Dermis lymphatic vessel endothelial cell (primary cell): ENCODE results near the gene KPTN. TPM values are rescaled to one million over a fixed set of nuclear protein-coding genes. Genes with fewer than 3 reads are reported as not detected.

Experiments used
- total RNA-seq: library from RNA; depleted of rRNA; stranded (reverse); fragments of >200 nt; gene quantifications from 2 replicates; pipeline ENCODE4 v1.2.1, GENCODE V29; 2014

The KPTN gene
- 2.7 and 3.4 TPM in 2 replicates for total RNA-seq

DNA sequence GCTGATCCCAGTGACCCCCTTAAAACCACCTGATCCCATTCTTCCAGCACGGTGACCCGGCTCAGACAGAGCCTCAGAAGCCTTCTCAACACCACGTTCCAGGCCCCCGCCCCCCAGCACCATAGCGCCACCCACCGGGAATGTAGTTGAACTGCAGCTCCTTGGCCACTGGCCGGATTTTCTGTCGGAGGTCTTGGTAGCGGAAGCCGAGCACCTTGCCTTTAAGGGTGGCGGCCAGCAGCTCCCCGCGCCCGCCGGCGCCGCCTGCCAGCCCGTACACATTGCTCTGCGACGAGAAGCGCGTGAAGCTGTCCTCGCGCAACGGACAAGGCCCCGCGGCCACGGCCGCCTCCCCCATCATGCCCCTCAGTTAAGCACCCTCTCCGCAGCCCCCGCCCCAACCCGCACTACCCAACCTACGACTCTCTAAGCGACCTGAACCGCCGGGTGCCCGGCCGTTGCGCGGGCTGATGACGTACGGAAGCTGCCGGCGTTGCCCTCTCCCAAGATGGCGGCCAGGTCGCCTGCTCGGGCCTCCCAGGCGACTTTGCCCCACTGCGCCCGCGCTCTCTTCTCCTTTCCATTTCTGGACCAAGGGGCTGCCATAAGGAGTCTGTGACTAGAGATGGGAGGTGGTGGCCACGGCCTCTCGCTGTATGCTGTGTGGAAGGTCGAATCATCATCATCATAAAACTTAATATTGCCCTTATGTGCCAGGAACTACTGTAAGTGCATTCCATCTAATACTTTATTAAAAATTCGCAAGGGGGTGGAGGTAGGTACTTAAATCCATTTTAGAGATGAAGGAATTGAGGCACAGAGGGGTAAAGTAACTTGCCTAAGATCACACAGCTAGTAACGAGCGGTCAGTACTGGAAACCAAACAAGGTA is at the start of gene KPTN:
KPTN (minus strand) TSS at position 420 of the 891 bp plus-strand sequence; CDS start at position 361, 59 bp downstream.

GRCh38 chr19:47514869-47515588 is 31.0 kb upstream of the KPTN start, which contains the start of gene NAPA:
NAPA (minus strand) TSS chr19:47515063; CDS start chr19:47514940, 123 bp downstream.

DNA sequence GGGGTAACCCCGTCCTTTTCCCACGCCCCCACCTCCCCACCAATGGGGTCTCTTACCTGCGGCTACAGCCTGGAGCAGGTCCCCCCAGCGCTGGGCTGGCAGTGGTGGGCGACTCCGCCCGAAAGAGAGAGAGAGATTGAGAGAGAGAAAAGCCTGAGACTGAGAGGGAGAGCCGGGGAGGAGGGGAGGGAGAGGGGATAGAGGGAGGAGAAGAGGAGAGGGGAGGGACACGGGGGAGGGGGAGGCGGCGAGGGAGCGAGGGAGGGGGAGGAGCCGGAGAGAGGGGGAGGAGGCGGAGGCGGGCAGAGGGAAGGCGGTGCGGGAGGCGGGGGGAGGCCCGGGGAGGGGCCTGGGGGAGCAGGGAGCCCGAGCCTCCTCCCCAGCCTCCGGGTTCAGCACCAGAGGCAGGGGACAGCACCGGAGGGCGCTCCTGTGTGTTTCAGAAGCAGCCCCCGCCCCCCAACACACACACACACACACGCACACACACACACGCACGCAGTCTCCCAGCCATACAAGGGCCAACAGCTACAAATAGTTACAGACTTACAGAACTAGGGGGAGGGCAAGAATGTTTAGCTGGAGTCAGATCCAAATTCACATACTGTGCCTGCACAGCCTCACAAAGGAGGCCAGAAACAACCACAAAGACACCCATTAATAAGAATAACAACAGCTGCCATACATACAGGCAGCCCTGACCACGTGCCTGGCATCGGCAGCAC is 12.1 kb downstream of the KPTN start, which contains the start of gene SLC8A2:
SLC8A2 (minus strand) TSS at position 161 of the 725 bp plus-strand sequence. CDS start 5,490 bp downstream, outside the sequence.

Other genes with a start within 250 kb of the KPTN start
- gene CCDC9, start 227.7 kb downstream of the KPTN start, total RNA-seq = 3.7 and 3.8 TPM in 2 replicates
- gene INAFM1, start 209.3 kb downstream of the KPTN start, total RNA-seq = 0.69 and 1.1 TPM in 2 replicates
- not detected in 2 replicates for gene C5AR1, start 174.4 kb downstream of the KPTN start, total RNA-seq
- gene C5AR2, start 152.0 kb downstream of the KPTN start, total RNA-seq = under 0.01 and 0.11 TPM in 2 replicates
- 3.0 and 6.2 TPM in 2 replicates for gene DHX34, start 134.9 kb downstream of the KPTN start, total RNA-seq
- 0.09 and 0.33 TPM in 2 replicates for gene MEIS3, start 64.7 kb downstream of the KPTN start, total RNA-seq
- gene SLC8A2, start 12.3 kb downstream of the KPTN start, total RNA-seq = not detected in 2 replicates
- gene NAPA, start 30.8 kb upstream of the KPTN start, total RNA-seq = 59.6 and 70.2 TPM in 2 replicates
- 0.22 and 0.77 TPM in 2 replicates for gene ZNF541, start 88.9 kb upstream of the KPTN start, total RNA-seq
- gene BICRA, start 124.9 kb upstream of the KPTN start, total RNA-seq = 2.3 and 3.7 TPM in 2 replicates
- gene EHD2, start 229.2 kb upstream of the KPTN start, total RNA-seq = 83.8 and 85.5 TPM in 2 replicates